ENCODE data around the gene PPP2R2C.

The PPP2R2C gene

GRCh38 chr4:6472387-6473263 lies at the start of gene PPP2R2C:
Gene PPP2R2C, minus strand, starts transcription at chr4:6472614. Its CDS starts 385 bp downstream, at chr4:6472229.
- peak; percentile 57 for DNase-seq

- no peak for DNase-seq
These were observed 48.6 kb upstream of the PPP2R2C start for GRCh38 chr4:6520978-6521377.

- no peak for DNase-seq
These were observed 47.7 kb upstream of the PPP2R2C start for GRCh38 chr4:6520051-6520636.

- no peak for DNase-seq
These were observed 44.8 kb upstream of the PPP2R2C start for GRCh38 chr4:6517171-6517570.

- no peak for DNase-seq
These were observed 44.3 kb upstream of the PPP2R2C start for GRCh38 chr4:6516762-6517161.

- DNase-seq: no peak
These were observed 43.9 kb upstream of the PPP2R2C start for GRCh38 chr4:6516281-6516680.

- DNase-seq: no peak
These were observed 41.3 kb upstream of the PPP2R2C start for GRCh38 chr4:6513678-6514077.

- DNase-seq: no peak
These were observed 37.2 kb upstream of the PPP2R2C start for GRCh38 chr4:6509587-6509986.

- no peak for DNase-seq
These were observed 34.9 kb upstream of the PPP2R2C start for GRCh38 chr4:6507345-6507744.

- DNase-seq: no peak
These were observed 34.3 kb upstream of the PPP2R2C start for GRCh38 chr4:6506616-6507140.

GRCh38 chr4:6504900-6505496 lies 32.6 kb upstream of the PPP2R2C start:
- DNase-seq: no peak

- DNase-seq: no peak
These were observed 30.5 kb upstream of the PPP2R2C start for GRCh38 chr4:6502747-6503465.

GRCh38 chr4:6502147-6502546 lies 29.7 kb upstream of the PPP2R2C start:
- DNase-seq: no peak

GRCh38 chr4:6501171-6501570 lies 28.8 kb upstream of the PPP2R2C start:
- DNase-seq: no peak

- no peak for DNase-seq
These were observed 28.2 kb upstream of the PPP2R2C start for GRCh38 chr4:6500481-6501140.

GRCh38 chr4:6499238-6499600 lies 26.8 kb upstream of the PPP2R2C start:
- DNase-seq: no peak

- no peak for DNase-seq
These were observed 26.3 kb upstream of the PPP2R2C start for GRCh38 chr4:6498511-6499237.

- DNase-seq: no peak
These were observed 25.4 kb upstream of the PPP2R2C start for GRCh38 chr4:6497796-6498195.

GRCh38 chr4:6495736-6496135 lies 23.3 kb upstream of the PPP2R2C start:
- no peak for DNase-seq

GRCh38 chr4:6495296-6495590 lies 22.8 kb upstream of the PPP2R2C start:
- no peak for DNase-seq

- no peak for DNase-seq
These were observed 22.2 kb upstream of the PPP2R2C start for GRCh38 chr4:6494431-6495295.

Data from NCI-H146 (cell line).